HCT116 (cell line): ENCODE measurements around the gene STX16. TPM values are rescaled to one million over a fixed set of nuclear protein-coding genes. Genes with fewer than 3 reads are reported as not detected.

Source experiments
- ATAC-seq: fragments of 200-7000 bp; cut with Tn5 transposase; 2 replicates; pipeline ENCODE4 v1.9.1; 2020; ENCODE audit warnings: mild to moderate bottlenecking, moderate library complexity
- BruUV-seq: library from RNA; stranded (reverse); fragments of 400-500 nt; replicated peaks from 2 replicates; lab custom pipeline; 2021; lab: Mats Ljungman, UMichigan
- CTCF ChIA-PET: fragments of 300-600 bp; sonication (Branson Sonifier 250); formaldehyde crosslinking; loops from one replicate; lab custom pipeline; 2021; ENCODE audit warnings: antibody characterized with exemption; lab: Charles Lee
- POLR2A ChIA-PET: fragments of 300-600, 350-600 bp; sonication (Branson Sonifier 250); formaldehyde crosslinking; loops from one replicate; lab custom pipeline; 2021; ENCODE audit warnings: antibody characterized with exemption; lab: Charles Lee
- RAD21 ChIA-PET, 2 experiments: fragments of 300-600 bp; sonication (Branson Sonifier 250); formaldehyde crosslinking; loops; one replicate each; lab custom pipeline; 2023; ENCODE audit warnings: low total read pairs in 2 of 2; ENCODE audit not compliant: uncharacterized antibody in 2 of 2, unreplicated experiment in 2 of 2, low non-redundant PET in 1 of 2; lab: Charles Lee
- DNase-seq: peaks from one replicate; pipeline ENCODE4 v3.0.0-alpha.2; 2010; ENCODE audit warnings: low read depth, low spot score
- H2AFZ ChIP-seq: fragments of 200-600 bp; shearing (Covaris generic), sonication (generic); 2 replicates; pipeline ENCODE4 v1.6.1; 2017; ENCODE audit warnings: low read depth, mixed run types, mixed read lengths, antibody characterized with exemption, low read length; ENCODE audit not compliant: poor library complexity, severe bottlenecking
- H3K27ac ChIP-seq: 2 replicates; pipeline ENCODE4 v1.5.1; 2012; ENCODE audit warnings: low read depth, low read length
- H3K27me3 ChIP-seq: fragments of 200-600 bp; sonication (generic); 2 replicates; pipeline ENCODE4 v1.6.1; 2016; ENCODE audit warnings: mixed run types, low read length, mixed read lengths; ENCODE audit not compliant: insufficient read depth
- H3K36me3 ChIP-seq, 2 experiments: fragments of 200-500 bp in 1 of 2; fragments of 200-600 bp in 1 of 2; sonication (Bioruptor generic) in 1 of 2; sonication (generic) in 1 of 2; 2 replicates each; pipeline versions ENCODE4 v1.5.1 to v1.6.1; 2014 to 2016; ENCODE audit warnings: low read length in 2 of 2, inconsistent platforms in 1 of 2, mixed read lengths in 1 of 2, mixed run types in 1 of 2; ENCODE audit not compliant: insufficient read depth in 2 of 2, control insufficient read depth in 1 of 2
- H3K4me1 ChIP-seq, 2 experiments: fragments of 200-600 bp in 1 of 2; sonication (generic) in 1 of 2; 2 replicates each; pipeline versions ENCODE4 v1.5.1 to v1.6.1; 2012 to 2017; ENCODE audit warnings: low read length in 2 of 2, inconsistent platforms in 1 of 2, mild to moderate bottlenecking in 1 of 2, mixed read lengths in 1 of 2, mixed run types in 1 of 2, moderate library complexity in 1 of 2; ENCODE audit not compliant: insufficient read depth in 2 of 2, control insufficient read depth in 1 of 2
- H3K4me2 ChIP-seq: fragments of 200-600 bp; sonication (generic); 2 replicates; pipeline ENCODE4 v1.6.1; 2017; ENCODE audit warnings: mixed run types, low read length, mixed read lengths
- H3K4me3 ChIP-seq, 2 experiments: fragments of 200-600 bp in 1 of 2; sonication (generic) in 1 of 2; replicated peaks in 1 of 2; 2 replicates each; pipeline ENCODE4 v1.5.1; 2011 to 2016; ENCODE audit warnings: low read length in 2 of 2, control low read depth in 1 of 2, low read depth in 1 of 2, mild to moderate bottlenecking in 1 of 2, mixed read lengths in 1 of 2, mixed run types in 1 of 2
- H3K79me2 ChIP-seq: fragments of 200-600 bp; sonication (generic); 2 replicates; pipeline ENCODE4 v1.6.1; 2017; ENCODE audit warnings: mild to moderate bottlenecking, mixed run types, low read length, moderate library complexity, mixed read lengths; ENCODE audit not compliant: insufficient read depth
- H3K9ac ChIP-seq: fragments of 200-600 bp; sonication (generic); 2 replicates; pipeline ENCODE4 v1.6.1; 2016; ENCODE audit warnings: low read length, mixed read lengths
- H3K9me2 ChIP-seq: fragments of 200-600 bp; sonication (generic), shearing (Covaris generic); 2 replicates; pipeline ENCODE4 v1.6.1; 2017; ENCODE audit warnings: mixed run types, mild to moderate bottlenecking, moderate library complexity; ENCODE audit not compliant: insufficient read depth
- H3K9me3 ChIP-seq, 2 experiments: fragments of 200-500 bp in 1 of 2; fragments of 200-600 bp in 1 of 2; sonication (Bioruptor generic) in 1 of 2; sonication (generic) in 1 of 2; 2 replicates each; pipeline ENCODE4 v1.6.1; 2014 to 2017; ENCODE audit warnings: low read length in 2 of 2, mixed read lengths in 2 of 2, inconsistent platforms in 1 of 2, low read depth in 1 of 2, mild to moderate bottlenecking in 1 of 2, mixed run types in 1 of 2, moderate library complexity in 1 of 2; ENCODE audit not compliant: control insufficient read depth in 1 of 2, insufficient read depth in 1 of 2
- H4K20me1 ChIP-seq: fragments of 200-600 bp; sonication (generic), shearing (Covaris generic); 2 replicates; pipeline ENCODE4 v1.6.1; 2017; ENCODE audit warnings: mixed run types, mild to moderate bottlenecking, moderate library complexity; ENCODE audit not compliant: insufficient read depth
- ATF3 ChIP-seq: IDR thresholded peaks from 2 replicates; pipeline ENCODE4 v1.6.1; 2012
- CEBPB ChIP-seq: IDR thresholded peaks from 2 replicates; pipeline ENCODE4 v1.6.1; 2012; ENCODE audit warnings: low read depth
- EZH2 ChIP-seq: fragments of 200-600 bp; sonication (generic); IDR thresholded peaks from 2 replicates; pipeline ENCODE4 v1.6.1; 2017; ENCODE audit warnings: antibody characterized with exemption, mixed run types
- EZH2phosphoT487 ChIP-seq: fragments of 200-600 bp; IDR thresholded peaks from 2 replicates; pipeline ENCODE4 v1.6.1; 2018; ENCODE audit warnings: antibody characterized with exemption, borderline replicate concordance
- FOSL1 ChIP-seq: IDR thresholded peaks from 2 replicates; pipeline ENCODE4 v1.6.1; 2012; ENCODE audit warnings: low read depth
- JUND ChIP-seq: IDR thresholded peaks from 2 replicates; pipeline ENCODE4 v1.6.1; 2012
- MAX ChIP-seq: IDR thresholded peaks from 2 replicates; pipeline ENCODE4 v1.6.1; 2012
- POLR2A ChIP-seq: IDR thresholded peaks from 2 replicates; pipeline ENCODE4 v1.7.0; 2011; ENCODE audit warnings: borderline replicate concordance; ENCODE audit not compliant: insufficient read depth, insufficient read length; ENCODE audit errors: extremely low read depth
- REST ChIP-seq: IDR thresholded peaks from 2 replicates; pipeline ENCODE4 v1.6.1; 2012; ENCODE audit warnings: low read depth
- SRF ChIP-seq: IDR thresholded peaks from 2 replicates; pipeline ENCODE4 v1.6.1; 2012; ENCODE audit warnings: low read depth
- YY1 ChIP-seq: IDR thresholded peaks from 2 replicates; pipeline ENCODE4 v1.6.1; 2011; ENCODE audit warnings: low read length, low read depth, moderate library complexity, mild to moderate bottlenecking; ENCODE audit not compliant: insufficient replicate concordance; ENCODE audit errors: extremely low read depth
- ZFX ChIP-seq: fragments of 450-650 bp; IDR thresholded peaks from 2 replicates; pipeline ENCODE4 v1.6.1; 2017
- intact Hi-C: fragments of 100-400 bp; cut with micrococcal nuclease; formaldehyde crosslinking; loops from 2 replicates; pipeline ENCODE4 v1.10.0; 2022
- total RNA-seq: library from RNA; stranded (reverse); gene quantifications from one replicate; pipeline ENCODE4 v1.2.1, GENCODE V29; 2021; ENCODE audit not compliant: unreplicated experiment

STX16 gene
- total RNA-seq, 1 experiment from 2014 or later = 55.1 TPM

- DNase-seq (no peak), ATAC-seq (no peak)
- Histone ChIP-seq H3K9me2 (no peaks in the 10 kb centered on the region), H3K79me2 (no peaks in the 10 kb centered on the region), H3K9me3 (no peaks in the 10 kb centered on the region), H3K4me3 (no peak overlapping the region), H3K4me1 (no peaks in the 10 kb centered on the region), H3K4me2 (no peak overlapping the region), H3K27me3 (no peaks in the 10 kb centered on the region), H3K36me3 (no peaks in the 10 kb centered on the region), H3K27ac (no peak overlapping the region), H3K9ac (no peak overlapping the region), H4K20me1 (no peaks in the 10 kb centered on the region), H2AFZ (no peak overlapping the region)
- no TSS peak for BruUV-seq
- TF ChIP-seq POLR2A (no peak), JUND (no peak), YY1 (no peak), CEBPB (no peak), ZFX (no peak), FOSL1 (no peak)
- ChIA-PET CTCF (no interaction called here), POLR2A (no interaction called here), RAD21 (no interaction called here)
- intact Hi-C loops = no loop called here
These were observed 42.1 kb upstream of the STX16 start for GRCh38 chr20:58609026-58609425.

GRCh38 chr20:58610071-58610800 lies 40.8 kb upstream of the STX16 start:
- H3K4me2 ChIP-seq = no peak overlapping the region
- H3K79me2 ChIP-seq = no peaks in the 10 kb centered on the region
- H4K20me1 ChIP-seq = no peaks in the 10 kb centered on the region
- no TSS peak for BruUV-seq
- H3K27ac ChIP-seq = no peak overlapping the region
- intact Hi-C loops = no loop called here
- ATAC-seq = no peak
- RAD21 ChIA-PET = no interaction called here
- no peak overlapping the region for H3K9ac ChIP-seq
- H2AFZ ChIP-seq = no peak overlapping the region
- no peaks in the 10 kb centered on the region for H3K27me3 ChIP-seq
- no peaks in the 10 kb centered on the region for H3K36me3 ChIP-seq
- no peak for DNase-seq
- TF ChIP-seq ZFX (no peak), EZH2 (no peak), MAX (no peak), EZH2phosphoT487 (no peak), ATF3 (no peak), SRF (no peak), REST (no peak)
- CTCF ChIA-PET = no interaction called here
- H3K4me3 ChIP-seq = no peak overlapping the region
- POLR2A ChIA-PET = no interaction called here
- H3K9me3 ChIP-seq = no peaks in the 10 kb centered on the region
- no peaks in the 10 kb centered on the region for H3K9me2 ChIP-seq
- no peaks in the 10 kb centered on the region for H3K4me1 ChIP-seq
